Left ventricle myocardium superior (tissue), 1 donor: ENCODE results near the gene NAXE. TPM values are rescaled to one million over a fixed set of nuclear protein-coding genes. Genes with fewer than 3 reads are reported as not detected.
"Not testable (repeated sequence)": the region's sequence is repeated elsewhere in the genome, so short reads cannot be mapped to it uniquely, and the experiment has no call there.

Experiments
- ATAC-seq: fragments of 200-7000 bp; cut with Tn5 transposase; one replicate; pipeline ENCODE4 v1.9.1; 2020; ENCODE audit warnings: mild to moderate bottlenecking, moderate library complexity
- DNase-seq: peaks from one replicate; pipeline ENCODE4 v3.0.0-alpha.2; 2020
- intact Hi-C: fragments of 100-400 bp; cut with micrococcal nuclease; formaldehyde crosslinking; loops from one replicate; pipeline ENCODE4 v1.11.0; 2022
- total RNA-seq: library from RNA; stranded (reverse); fragmentation: NEBNext Ultra II Directional; extraction: Animal tissue kit (Norgen Biotek cat#: 25700); gene quantifications from one replicate; pipeline ENCODE4 v1.2.1, GENCODE V29; 2021
- donor health status: DM: no; HTN: yes; CAD: no; lungs with severe emphysema.

NAXE gene
- total RNA-seq, 1 donor from 2014 or later: 123 TPM

GRCh38 chr1:156560585-156561163 lies 30.9 kb upstream of the NAXE start:
- intact Hi-C loops: no loop called here
- ATAC-seq (peak; percentile 86), DNase-seq (peak; percentile 49)

DNA sequence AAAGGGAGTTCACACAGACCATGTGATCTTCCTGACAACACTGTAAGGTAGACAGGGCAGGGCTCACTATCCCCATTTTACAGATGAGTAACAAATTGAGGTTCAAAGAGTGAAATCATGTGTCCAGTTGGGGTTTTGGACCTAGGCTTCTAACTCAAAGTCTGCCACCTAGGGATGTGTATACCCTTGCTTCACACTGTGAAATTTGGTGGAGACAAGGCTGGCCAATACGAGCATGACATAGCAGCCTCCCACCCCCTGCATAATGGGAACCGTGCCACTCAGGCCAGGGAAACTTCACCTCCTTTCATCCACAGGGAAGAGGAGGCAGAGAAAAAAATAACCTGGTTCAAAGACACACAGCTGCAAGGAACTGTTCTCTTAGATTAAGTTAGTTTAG lies 26.1 kb upstream of the NAXE start:
- DNase-seq (no peak), ATAC-seq (no peak)
- intact Hi-C loops: no loop called here

DNA sequence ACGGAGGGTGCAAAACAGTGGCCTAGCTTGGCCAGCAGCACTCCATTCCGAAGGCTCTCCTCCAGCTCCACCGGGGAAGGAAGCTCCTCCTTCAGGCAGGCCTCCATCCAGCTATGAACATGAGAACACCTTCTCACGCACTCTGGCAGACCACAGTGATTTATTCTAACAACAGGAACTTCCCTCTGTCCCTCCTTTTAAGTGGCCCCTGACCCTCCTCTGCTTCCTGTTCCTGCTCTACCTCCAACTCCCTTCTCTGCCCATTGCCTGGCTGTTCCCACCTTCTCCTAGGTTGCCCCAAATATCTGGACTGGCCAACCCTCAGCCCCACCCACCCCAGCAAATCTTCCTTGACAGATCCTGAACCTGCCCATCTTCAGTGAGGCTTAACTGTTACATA lies 25.1 kb upstream of the NAXE start:
- DNase-seq (no peak), ATAC-seq (no peak)
- intact Hi-C loops: no loop called here

GRCh38 chr1:156571261-156571852 lies 20.2 kb upstream of the NAXE start:
- ATAC-seq: no peak

DNA sequence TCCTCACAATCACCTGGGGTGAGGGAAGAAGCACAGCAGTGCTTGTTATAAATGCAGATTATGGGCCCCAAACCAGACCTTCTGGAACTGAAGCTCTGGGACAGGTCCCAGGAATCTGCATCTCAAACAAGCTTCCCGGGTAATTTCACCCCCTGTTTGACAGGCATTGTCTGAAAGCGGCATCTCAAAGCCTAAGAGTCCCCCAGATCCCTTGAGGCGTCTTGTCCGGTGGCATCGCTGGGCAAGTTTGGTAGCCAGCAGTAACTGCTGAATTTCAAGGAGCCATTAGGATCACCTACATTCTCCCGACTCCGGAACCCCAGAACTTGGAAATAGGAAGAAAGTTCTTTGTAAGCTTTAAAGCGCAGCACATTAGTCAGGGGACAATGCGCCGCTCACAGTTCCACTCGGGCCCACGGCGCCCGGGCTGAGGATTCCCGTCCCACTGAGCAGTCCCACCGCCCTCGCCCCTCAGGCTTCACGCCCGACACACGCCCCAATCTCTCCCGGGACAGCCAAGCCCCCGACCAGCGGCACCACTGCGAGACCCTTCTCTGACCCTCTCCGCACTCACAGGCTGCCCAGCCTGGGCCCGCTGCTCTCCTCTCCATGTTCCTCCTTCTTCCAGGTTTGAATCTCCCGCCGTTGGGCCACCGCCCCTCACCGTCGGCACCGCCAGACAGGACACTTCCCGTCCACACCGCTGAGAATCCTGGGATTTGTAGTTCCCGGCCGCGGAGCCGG lies 19.5 kb upstream of the NAXE start, which contains the start of gene IQGAP3:
TSS of gene IQGAP3 (minus strand) at position 647 of the 744 bp plus-strand sequence. CDS start at position 611, 36 bp downstream.
- DNase-seq (peak; percentile 84), ATAC-seq (peak; percentile 96)
- intact Hi-C loops: no loop called here

More at GRCh38 chr1:156571261-156571852, 20.2 kb upstream of the NAXE start:
- no peak for DNase-seq
- intact Hi-C loops: no loop called here

DNA sequence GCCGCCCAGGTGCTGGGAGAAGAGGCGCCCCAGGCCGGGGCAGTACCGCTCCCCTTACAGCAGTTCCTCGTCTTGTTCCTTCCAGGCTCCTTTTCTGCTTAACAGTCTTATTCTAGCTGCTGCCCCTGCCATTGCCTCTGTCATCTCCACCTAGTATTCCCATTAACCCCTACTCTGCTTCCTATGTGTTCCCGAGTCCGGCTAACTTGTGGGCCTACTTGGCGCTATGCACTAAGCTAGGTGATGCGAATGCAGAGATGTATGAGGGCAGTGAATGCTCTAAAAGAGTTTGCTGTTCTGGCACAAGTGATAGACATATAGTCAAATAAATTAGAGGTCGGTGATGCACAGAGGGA lies 18.9 kb upstream of the NAXE start:
- ATAC-seq (no peak), DNase-seq (no peak)
- intact Hi-C loops: no loop called here

GRCh38 chr1:156574039-156574633 lies 17.4 kb upstream of the NAXE start:
- ATAC-seq (no peak), DNase-seq (no peak)
- intact Hi-C loops: no loop called here

DNA sequence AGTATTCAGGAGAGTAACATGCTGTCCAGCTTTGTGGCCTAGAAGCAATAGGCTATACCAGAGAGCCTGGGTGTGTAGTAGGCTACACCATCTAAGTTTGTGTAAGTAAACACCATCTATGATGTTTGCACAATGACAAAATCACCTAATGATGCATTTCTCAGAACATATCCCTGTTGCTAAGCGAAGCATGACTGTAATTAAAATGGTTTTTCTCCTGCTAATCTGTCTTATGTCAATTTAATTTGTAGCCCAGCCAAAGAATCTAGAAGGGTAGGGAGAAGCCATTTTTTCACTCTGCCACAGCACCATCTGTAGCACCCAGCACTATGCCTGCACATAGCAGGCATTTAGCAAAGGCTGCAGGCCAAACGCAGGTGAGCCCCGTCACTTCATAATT lies 14.0 kb upstream of the NAXE start:
- no peak for DNase-seq
- intact Hi-C loops: no loop called here
- no peak for ATAC-seq

DNA sequence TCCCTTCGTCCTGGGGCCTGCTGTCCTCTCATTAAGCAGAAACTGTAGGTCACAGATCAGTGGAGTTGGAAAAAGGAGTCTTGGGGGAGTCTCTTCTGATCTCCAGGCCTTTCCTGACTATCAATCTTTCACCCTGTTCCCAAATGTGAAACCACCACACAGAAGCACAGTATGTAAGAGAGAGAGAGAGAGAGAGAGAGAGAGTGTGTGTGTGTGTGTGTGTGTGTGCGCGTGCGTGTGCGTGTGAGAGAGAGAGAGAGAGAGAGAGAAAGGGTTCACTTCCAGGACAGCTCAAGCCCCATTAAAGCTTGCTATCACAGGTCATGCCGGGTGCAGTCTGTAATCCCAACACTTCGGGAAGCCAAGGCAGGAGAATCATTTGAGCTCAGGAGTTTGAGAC lies 13.5 kb upstream of the NAXE start:
- intact Hi-C loops: no loop called here
- DNase-seq (no peak), ATAC-seq (no peak)

GRCh38 chr1:156579472-156579871 lies 12.1 kb upstream of the NAXE start, which contains the start of gene TTC24:
TSS of gene TTC24 (plus strand) at chr1:156579723. CDS start at chr1:156581365, 1,642 bp downstream.
- DNase-seq (no peak), ATAC-seq (no peak)
- intact Hi-C loops: no loop called here

- intact Hi-C loops: no loop called here
Observed at GRCh38 chr1:156581661-156582387, 9.8 kb upstream of the NAXE start.

DNA sequence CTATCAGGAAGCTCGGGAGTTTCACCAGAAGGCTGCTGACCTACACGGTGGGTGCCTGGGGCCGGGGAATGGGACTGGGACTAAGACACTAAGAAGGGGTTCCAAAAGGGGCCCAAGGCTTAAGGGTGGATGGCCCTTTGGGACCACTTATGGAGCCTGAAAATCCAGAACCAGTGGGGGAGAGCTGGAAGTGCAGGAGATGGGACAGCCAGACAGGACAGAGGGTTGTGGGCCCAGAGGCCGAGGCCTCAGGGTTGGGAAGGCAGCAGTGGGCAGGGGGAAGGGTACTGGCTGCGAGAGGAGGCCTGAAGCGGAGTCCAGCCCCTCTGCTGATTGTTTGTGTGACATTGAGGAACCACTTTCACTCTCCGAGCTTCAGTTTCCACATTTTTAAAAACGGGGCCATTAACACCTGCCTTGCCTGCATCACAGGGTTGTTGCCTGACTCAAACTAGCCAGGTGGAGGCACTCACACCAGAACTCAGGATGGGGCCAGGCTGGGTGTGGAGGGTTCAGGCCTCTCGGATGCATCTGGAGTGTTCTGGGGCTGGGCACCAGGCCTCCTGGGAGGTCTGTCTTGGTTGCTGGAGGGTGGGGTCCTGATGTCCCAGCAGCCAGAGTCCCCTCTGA lies 9.1 kb upstream of the NAXE start:
- DNase-seq: no peak
- no peak for ATAC-seq
- intact Hi-C loops: no loop called here

More at GRCh38 chr1:156581661-156582387, 9.8 kb upstream of the NAXE start:
- no peak for DNase-seq
- no peak for ATAC-seq

DNA sequence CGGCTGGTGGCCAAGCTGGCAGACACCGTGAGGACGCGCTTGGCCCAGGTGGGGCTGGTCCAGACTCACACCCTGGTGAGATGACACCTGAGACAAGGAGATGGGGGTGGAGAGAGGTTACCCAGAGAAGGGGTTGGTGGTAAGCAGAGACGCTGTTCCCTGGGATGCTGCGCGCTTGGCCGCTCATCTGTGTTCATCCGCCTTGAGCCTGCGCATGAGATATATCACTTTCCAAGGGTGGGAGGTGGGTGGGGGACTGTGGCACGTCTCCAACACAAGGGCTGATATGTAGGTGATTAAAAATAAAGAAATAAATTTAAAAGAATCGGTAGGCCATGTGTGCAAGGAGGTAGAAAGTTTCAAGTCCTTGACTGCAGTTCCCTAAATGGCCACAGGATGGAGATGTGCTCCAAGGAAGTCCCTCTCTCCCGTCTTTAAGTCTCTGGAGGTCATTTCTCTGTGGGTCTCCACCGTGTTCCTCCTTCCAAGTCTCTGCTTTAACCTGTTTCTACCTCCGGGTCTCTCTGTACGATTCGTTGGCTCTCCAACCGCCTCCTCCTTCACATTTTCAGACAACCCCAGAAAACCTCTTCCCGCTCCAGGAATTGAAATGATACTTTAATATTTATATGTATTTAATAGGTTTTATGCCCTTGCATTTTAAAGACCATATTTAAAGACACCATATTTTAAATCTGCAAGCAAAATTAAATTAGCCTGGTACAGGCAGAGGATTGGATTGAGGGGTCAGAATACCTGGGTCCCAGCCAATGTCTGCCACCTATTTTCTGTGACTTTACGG lies 7.6 kb upstream of the NAXE start:
- intact Hi-C loops: loop anchor here (2.0 kb wide), 1 partner anchor 25 kb away; no protein-coding TSS in a partner anchor
- DNase-seq (peak; percentile 37), ATAC-seq (peak; percentile 58)

- intact Hi-C loops: loop anchor here (2.0 kb wide), 1 partner anchor 24 kb away; no protein-coding TSS in a partner anchor
- no peak for DNase-seq
- ATAC-seq: no peak
Observed at GRCh38 chr1:156584813-156585212, 6.8 kb upstream of the NAXE start.

DNA sequence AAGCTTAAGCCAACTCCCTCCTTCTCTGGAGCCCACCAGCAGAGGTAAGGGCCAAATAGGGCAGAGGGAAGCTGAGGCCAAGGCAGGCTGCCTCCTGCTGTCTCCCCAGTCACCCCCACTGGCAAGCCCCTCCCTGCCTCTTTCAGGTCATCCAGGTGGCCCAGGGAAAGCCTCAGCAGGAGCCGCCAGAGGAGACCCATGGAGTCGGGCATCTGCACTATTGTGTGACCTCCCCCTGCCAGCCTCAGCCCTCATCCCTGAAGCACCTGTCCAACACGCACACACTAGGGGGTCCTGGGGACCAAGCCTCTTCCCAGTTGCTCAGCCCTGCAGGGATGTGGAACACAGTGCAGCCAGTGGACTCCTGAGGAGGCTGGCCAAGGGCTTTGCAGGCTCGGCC lies 5.3 kb upstream of the NAXE start:
- intact Hi-C loops: no loop called here
- DNase-seq (no peak), ATAC-seq (no peak)

DNA sequence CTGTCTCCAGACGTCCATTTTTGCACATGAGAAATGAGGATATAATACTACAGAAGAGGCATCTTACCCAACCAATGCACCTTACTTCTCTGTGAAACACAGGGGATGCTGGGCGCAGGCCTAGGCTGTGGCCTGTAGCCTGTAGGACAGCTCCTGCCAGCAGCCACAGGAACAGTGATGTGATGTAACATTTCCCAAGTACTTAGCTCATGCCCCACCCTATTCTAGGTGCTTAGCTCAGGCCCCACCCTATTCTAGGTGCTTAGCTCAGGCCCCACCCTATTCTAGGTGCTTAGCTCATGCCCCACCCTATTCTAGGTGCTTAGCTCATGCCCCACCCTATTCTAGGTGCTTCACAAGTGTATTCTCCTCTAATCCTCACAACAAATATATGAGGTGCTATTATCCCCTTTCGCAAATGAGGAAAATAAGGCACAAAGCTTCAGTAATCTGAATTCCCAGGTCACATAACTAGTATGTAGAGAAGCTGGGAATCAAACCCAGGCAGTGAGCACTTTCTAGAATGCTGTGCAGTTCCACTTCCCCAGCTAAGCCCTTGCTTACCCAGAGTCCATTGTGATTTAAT lies 4.6 kb upstream of the NAXE start:
- no peak for ATAC-seq
- DNase-seq: no peak
- intact Hi-C loops: no loop called here

DNA sequence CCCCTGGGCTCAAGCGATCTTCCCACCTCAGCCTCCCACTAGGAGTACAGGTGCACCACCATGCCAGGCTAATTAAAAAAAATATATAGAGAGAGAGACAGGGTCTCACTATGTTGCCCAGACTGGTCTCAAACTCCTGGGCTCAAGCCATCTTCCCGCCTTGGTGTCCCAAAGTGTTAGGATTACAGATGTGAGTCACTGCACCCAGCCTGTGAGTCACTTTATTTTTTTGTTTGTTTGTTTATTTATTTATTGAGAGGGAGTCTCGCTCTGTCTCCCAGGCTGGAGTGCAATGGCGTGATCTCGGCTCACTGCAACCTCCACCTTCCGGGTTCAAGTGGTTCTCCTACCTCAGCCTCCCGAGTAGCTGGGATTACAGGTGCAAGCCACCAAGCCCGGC lies 3.6 kb upstream of the NAXE start:
- intact Hi-C loops, ATAC-seq, DNase-seq: not testable (repeated sequence)

DNA sequence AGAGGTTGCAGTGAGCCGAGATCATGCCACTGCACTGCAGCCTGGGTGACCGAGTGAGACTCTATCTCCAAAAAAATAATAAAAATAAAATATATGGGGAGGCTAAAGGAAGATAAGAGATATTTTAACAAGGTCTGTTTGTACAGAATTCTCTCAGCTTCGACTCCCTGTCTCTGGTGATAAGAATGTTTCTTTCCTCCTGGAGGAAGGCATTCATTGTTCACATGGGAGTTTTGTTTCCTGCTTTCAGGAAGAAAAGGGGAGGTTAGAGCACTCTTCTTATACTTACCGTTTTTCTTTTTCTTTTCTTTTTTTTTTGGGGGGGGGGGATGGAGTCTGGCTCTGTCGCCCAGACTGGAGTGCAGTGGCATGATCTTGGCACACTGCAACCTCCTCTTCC lies 2.0 kb upstream of the NAXE start:
- ATAC-seq (no peak), DNase-seq (no peak)
- intact Hi-C loops: no loop called here
